Loucy (cell line): ENCODE data around the gene APOE.

Experiments
- EZH2phosphoT487 ChIP-seq: fragments of 200-600 bp; IDR thresholded peaks from 2 replicates; pipeline ENCODE4 v1.6.1; 2018; ENCODE audit warnings: antibody characterized with exemption, mild to moderate bottlenecking, moderate library complexity, borderline replicate concordance
- TF ChIP-seq, protein P1 (sequence below): fragments of 200-600 bp; sonication (generic); conservative IDR thresholded peaks from 2 replicates; pipeline ENCODE4 v1.5.1; 2014; ENCODE audit warnings: mild to moderate bottlenecking, antibody characterized with exemption, low read length

DNA sequence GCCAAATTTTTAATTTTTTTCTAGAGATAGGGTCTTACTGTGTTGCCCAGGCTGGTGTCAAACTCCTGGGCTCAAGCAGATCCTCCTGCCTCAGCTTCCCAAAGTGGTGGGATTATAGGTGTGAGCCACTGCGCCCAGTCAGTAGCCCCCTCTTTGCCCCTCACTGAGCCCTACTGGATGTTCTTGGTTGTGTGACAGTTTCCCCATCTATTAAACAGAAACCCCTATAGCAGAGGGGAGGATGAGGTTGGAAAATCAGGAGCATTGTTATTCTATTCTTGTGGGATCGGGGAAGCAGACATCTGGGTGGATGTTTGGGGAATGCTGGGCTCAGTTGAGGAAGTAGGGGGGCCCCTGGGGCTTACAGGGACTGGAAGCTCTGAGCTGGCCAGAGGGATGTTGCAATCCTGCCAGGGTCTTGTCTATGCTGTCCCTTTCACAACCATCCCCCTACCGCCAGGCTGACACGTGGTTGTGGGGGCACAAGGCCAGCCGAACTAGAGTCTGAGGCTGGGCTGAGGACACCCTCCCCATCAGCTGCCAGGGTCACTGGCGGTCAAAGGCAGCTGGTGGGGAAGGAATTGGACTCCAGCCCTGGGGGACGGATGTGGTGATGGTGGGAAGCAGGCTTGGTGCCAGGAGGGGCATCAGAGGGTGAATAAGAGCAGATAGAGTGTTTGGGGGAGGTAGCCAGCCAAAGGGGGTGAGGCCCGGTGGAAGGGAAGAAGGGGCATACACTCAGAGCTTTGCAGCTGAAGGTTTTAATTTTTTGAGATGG is 19.7 kb downstream of the APOE start:
- TF ChIP-seq, protein P1, sequence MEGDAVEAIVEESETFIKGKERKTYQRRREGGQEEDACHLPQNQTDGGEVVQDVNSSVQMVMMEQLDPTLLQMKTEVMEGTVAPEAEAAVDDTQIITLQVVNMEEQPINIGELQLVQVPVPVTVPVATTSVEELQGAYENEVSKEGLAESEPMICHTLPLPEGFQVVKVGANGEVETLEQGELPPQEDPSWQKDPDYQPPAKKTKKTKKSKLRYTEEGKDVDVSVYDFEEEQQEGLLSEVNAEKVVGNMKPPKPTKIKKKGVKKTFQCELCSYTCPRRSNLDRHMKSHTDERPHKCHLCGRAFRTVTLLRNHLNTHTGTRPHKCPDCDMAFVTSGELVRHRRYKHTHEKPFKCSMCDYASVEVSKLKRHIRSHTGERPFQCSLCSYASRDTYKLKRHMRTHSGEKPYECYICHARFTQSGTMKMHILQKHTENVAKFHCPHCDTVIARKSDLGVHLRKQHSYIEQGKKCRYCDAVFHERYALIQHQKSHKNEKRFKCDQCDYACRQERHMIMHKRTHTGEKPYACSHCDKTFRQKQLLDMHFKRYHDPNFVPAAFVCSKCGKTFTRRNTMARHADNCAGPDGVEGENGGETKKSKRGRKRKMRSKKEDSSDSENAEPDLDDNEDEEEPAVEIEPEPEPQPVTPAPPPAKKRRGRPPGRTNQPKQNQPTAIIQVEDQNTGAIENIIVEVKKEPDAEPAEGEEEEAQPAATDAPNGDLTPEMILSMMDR, result no peak
- no peak for TF ChIP-seq EZH2phosphoT487
